Cardiac fibroblast (primary cell): ENCODE measurements around the gene KCNQ5.

Source experiments
- DNase-seq, 2 donors: peaks; one replicate each; pipeline versions ENCODE4 v3.0.0 to v3.0.0-alpha.2; 2010; ENCODE audit warnings: low read depth in 2 of 2
- H3K4me3 ChIP-seq, 2 donors: replicated peaks in 1 of 2; 1 replicate in 1 of 2; 2 replicates in 1 of 2; pipeline ENCODE4 v1.5.1; 2011; ENCODE audit warnings: low read depth in 2 of 2, low read length in 2 of 2, mild to moderate bottlenecking in 2 of 2, moderate library complexity in 1 of 2
- TF ChIP-seq, protein P1 (sequence below): IDR thresholded peaks from one replicate; pipeline ENCODE4 v1.5.1; 2011; ENCODE audit warnings: low read depth, mild to moderate bottlenecking, low read length, inconsistent platforms

The KCNQ5 gene

DNA sequence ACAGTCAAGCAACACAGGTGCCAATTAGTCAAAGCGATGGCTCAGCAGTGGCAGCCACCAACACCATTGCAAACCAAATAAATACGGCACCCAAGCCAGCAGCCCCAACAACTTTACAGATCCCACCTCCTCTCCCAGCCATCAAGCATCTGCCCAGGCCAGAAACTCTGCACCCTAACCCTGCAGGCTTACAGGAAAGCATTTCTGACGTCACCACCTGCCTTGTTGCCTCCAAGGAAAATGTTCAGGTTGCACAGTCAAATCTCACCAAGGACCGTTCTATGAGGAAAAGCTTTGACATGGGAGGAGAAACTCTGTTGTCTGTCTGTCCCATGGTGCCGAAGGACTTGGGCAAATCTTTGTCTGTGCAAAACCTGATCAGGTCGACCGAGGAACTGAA lies 572.9 kb downstream of the KCNQ5 start:
- TF ChIP-seq, protein P1, sequence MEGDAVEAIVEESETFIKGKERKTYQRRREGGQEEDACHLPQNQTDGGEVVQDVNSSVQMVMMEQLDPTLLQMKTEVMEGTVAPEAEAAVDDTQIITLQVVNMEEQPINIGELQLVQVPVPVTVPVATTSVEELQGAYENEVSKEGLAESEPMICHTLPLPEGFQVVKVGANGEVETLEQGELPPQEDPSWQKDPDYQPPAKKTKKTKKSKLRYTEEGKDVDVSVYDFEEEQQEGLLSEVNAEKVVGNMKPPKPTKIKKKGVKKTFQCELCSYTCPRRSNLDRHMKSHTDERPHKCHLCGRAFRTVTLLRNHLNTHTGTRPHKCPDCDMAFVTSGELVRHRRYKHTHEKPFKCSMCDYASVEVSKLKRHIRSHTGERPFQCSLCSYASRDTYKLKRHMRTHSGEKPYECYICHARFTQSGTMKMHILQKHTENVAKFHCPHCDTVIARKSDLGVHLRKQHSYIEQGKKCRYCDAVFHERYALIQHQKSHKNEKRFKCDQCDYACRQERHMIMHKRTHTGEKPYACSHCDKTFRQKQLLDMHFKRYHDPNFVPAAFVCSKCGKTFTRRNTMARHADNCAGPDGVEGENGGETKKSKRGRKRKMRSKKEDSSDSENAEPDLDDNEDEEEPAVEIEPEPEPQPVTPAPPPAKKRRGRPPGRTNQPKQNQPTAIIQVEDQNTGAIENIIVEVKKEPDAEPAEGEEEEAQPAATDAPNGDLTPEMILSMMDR, result no peak
- no peak for DNase-seq
- no peak overlapping the region for H3K4me3 ChIP-seq

DNA sequence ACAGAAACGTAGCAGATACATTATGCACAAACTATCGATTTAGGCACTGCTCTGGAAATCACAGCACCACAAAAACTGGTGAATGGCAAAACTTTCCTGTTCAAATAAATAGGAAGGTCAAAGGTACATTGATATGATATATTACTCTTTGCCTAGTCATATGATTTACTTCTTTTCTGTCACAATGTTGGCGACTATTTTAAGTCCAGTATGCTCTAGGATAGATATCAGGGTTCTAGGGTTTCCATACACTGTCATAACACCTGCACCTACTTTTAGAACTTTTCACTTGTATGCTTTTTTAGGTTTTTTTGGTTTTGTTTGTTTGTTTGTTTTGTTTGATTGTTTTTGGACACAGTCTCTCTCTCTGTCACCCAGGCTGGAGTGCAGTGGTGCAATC lies 578.4 kb downstream of the KCNQ5 start:
- DNase-seq, result no peak
- no peak overlapping the region for H3K4me3 ChIP-seq
- TF ChIP-seq, protein P1, result no peak

DNA sequence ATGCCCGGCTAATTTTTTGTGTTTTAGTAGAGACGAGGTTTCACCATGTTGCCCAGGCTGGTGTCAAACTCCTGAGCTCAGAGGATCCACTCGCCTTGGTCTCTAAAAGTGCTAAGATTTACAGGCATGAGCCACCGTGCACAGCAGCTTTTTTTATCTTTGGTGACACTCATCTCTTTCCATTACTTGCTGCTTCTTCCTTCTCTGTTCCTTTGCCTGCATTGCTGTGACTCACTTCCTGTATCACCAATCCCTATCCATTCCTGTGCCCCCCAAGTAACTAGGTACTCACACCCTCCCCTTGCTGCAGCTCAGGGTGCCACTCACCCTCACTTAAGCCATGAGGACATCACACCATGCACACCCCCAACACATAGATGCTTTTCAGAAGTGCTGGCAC lies 578.9 kb downstream of the KCNQ5 start:
- H3K4me3 ChIP-seq, result no peak overlapping the region
- no peak for DNase-seq
- TF ChIP-seq, protein P1, result no peak

DNA sequence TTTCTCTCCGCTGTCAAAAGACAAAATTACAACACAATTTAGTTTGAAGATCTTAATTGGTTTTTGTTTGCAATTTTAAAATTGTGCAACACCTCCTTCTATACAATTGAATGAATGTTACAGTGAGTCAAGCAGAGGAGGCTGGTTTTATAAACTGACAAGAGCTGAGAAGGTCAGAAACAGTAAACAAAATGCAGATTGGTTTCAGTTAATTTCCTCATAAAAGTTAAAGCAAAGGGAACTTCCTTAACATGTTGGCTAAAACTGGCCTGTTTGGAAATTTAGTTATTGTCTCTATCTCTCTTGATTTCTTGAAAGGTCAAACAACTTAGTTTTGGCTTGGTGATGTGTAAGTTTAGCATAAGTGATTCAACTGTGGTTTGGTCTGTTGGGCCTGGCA lies 581.2 kb downstream of the KCNQ5 start:
- no peak for DNase-seq
- TF ChIP-seq, protein P1, result no peak
- H3K4me3 ChIP-seq, result no peak overlapping the region

DNA sequence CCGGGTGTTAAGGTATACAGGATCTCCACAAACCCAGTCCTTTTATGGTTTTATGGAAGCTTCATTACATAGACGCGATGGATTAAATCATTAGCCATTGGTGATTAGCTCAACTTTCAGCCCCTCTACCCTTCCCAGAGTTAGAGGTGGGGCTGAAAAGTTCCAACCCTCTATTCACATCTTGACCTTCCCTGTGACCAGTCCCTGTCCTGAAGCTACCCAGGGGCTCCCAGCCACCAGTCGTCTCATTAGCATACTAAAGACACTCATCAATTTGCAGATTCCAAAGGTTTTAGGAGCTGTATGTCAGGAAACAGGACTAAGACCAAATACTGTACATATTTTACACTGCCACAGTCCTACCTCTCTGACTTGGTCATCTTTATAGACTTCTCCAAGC lies 582.4 kb downstream of the KCNQ5 start:
- TF ChIP-seq, protein P1, result no peak
- H3K4me3 ChIP-seq, result no peak overlapping the region
- no peak for DNase-seq

DNA sequence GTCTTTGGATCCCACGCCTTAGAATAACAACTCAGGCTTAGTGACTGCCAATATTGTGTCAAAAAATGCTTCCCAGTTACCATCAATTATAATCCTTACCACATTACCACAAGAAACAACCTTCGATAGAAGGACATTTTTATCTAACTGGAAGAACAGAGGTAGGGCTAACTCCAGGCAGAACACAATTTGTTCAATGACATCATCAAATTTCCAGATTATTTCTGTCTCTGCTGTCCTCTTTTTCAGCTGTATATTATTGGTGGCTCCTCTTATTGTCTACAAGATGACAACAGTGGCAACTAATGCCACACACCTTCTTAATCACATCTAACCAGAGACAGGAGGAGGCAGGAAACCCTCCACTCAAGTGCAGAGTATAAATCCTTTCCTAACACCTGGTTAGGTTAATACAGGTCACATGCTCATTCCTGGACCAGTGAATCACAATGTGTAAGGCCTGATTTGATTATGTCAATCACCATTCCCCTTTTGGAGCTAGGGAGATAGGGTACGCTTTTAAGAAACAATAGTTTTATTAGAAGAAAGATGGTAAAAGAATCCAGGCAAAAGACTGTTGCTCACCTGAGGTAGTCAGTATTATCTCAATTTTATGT lies 585.5 kb downstream of the KCNQ5 start:
- DNase-seq, result no peak
- no peak overlapping the region for H3K4me3 ChIP-seq
- TF ChIP-seq, protein P1, result no peak

DNA sequence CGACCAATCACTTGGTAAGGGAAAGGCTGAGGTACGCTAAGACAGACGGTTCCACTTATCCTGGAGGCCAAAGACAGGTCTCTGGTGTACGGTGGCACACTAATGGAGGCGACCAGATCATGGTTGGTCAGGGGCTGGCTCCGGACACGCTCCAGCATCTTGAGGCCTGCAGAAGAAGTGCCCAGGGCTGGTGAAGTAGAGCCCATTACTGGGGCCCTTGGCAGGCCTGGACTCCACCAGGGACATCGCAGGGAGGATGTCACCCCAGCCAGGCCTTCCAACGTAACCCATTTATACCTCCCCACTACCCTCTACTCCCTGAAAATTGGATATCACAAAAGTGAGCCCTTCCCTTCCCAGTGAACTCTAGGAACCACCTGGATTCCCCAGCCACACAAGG lies 587.3 kb downstream of the KCNQ5 start:
- TF ChIP-seq, protein P1, result no peak
- no peak overlapping the region for H3K4me3 ChIP-seq
- no peak for DNase-seq
